ENCODE measurements around the gene IDI2.

DNA sequence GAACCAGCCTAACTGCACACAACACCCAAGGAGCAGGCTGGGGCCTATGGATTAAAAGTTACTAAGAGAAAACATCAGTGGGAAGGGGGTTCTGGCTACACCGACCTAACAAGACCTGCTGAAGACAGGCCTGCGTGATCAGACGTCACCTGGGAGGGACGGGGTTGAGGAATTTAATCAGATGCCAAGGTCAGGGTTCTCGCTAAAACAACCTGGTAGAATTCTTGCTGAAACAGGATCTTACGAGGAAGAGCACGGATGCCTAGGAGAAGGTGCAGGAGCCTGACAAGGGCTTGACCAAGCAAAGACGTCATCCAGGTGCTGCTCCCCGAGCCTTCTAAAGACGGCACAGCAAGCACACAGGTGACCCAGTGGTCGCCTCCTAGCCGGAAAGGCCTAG, 1.6 kb downstream of the IDI2 start:
- TF ChIP-seq SPI1 (IDR thresholded peaks at IDR 0.05; ENCODE audit: low read depth, low read length) (no peak), TAF1 (IDR thresholded peaks at IDR 0.05; ENCODE audit: low read depth, low read length) (no peak), POLR2AphosphoS5 (IDR thresholded peaks at IDR 0.05; ENCODE audit: low read depth, low read length) (no peak), PAX5 (IDR thresholded peaks at IDR 0.05; ENCODE audit: insufficient read depth, low read length, severe bottlenecking) (no peak)

Data from GM12891 (cell line).